Lower lobe of right lung (tissue), 2 donors: ENCODE results near the gene S100PBP. TPM values are rescaled to one million over a fixed set of nuclear protein-coding genes. Genes with fewer than 3 reads are reported as not detected.

Source experiments
- ATAC-seq, 2 donors: fragments of 200-7000 bp; cut with Tn5 transposase; one replicate each; pipeline ENCODE4 v1.9.1; 2020 to 2022; ENCODE audit warnings: mild to moderate bottlenecking in 2 of 2, moderate library complexity in 2 of 2
- DNase-seq: peaks from one replicate; pipeline ENCODE4 v3.0.0-alpha.2; 2020
- H3K27ac ChIP-seq: fragments of 200-600 bp; one replicate; pipeline ENCODE4 v1.8.0; 2022
- H3K27me3 ChIP-seq: fragments of 200-600 bp; one replicate; pipeline ENCODE4 v1.8.0; 2022; ENCODE audit warnings: low read depth
- H3K36me3 ChIP-seq: fragments of 200-600 bp; one replicate; pipeline ENCODE4 v1.8.0; 2022; ENCODE audit warnings: mild to moderate bottlenecking
- H3K4me1 ChIP-seq: fragments of 200-600 bp; one replicate; pipeline ENCODE4 v1.8.0; 2022
- H3K4me3 ChIP-seq: fragments of 200-600 bp; one replicate; pipeline ENCODE4 v1.8.0; 2022; ENCODE audit warnings: mild to moderate bottlenecking
- H3K9me3 ChIP-seq: fragments of 200-600 bp; one replicate; pipeline ENCODE4 v1.8.0; 2022
- CTCF ChIP-seq: fragments of 200-600 bp; IDR thresholded peaks from one replicate; pipeline ENCODE4 v1.8.0; 2022; ENCODE audit warnings: antibody characterized with exemption, mild to moderate bottlenecking
- intact Hi-C: fragments of 100-400 bp; cut with DNase I; formaldehyde crosslinking; loops from one replicate; pipeline ENCODE4 v1.11.0; 2022
- total RNA-seq: library from RNA; stranded (reverse); fragmentation: NEBNext Ultra II Directional; extraction: Animal tissue kit (Norgen Biotek cat#: 25700); gene quantifications from one replicate; pipeline ENCODE4 v1.2.1, GENCODE V29; 2021
- donor health status: DM: no; HTN: yes; CAD: no; lungs with severe emphysema.

The S100PBP gene
- total RNA-seq, 1 donor from 2014 or later, result 37.5 TPM

- H3K9me3 ChIP-seq, result no peaks in the 10 kb centered on the region
- no peak overlapping the region for H3K27ac ChIP-seq
- no peak overlapping the region for H3K4me3 ChIP-seq
- ATAC-seq (no peak), DNase-seq (no peak)
- peaks cover 20% of the 10 kb centered on the region for H3K36me3 ChIP-seq
- peaks cover under 1% of the 10 kb centered on the region for H3K27me3 ChIP-seq
- no peaks in the 10 kb centered on the region for H3K4me1 ChIP-seq
- no peak for TF ChIP-seq CTCF
- intact Hi-C loops, result no loop called here
Measured at GRCh38 chr1:32864375-32865019, 47.0 kb downstream of the S100PBP start.

- ATAC-seq (no peak), DNase-seq (no peak)
- no peaks in the 10 kb centered on the region for H3K9me3 ChIP-seq
- no peak overlapping the region for H3K4me3 ChIP-seq
- intact Hi-C loops, result no loop called here
- peaks cover 18% of the 10 kb centered on the region for H3K36me3 ChIP-seq
- H3K27me3 ChIP-seq, result peaks cover 10% of the 10 kb centered on the region
- no peak for TF ChIP-seq CTCF
- peaks cover 7% of the 10 kb centered on the region for H3K4me1 ChIP-seq
- no peak overlapping the region for H3K27ac ChIP-seq
Measured at GRCh38 chr1:32865639-32866405, 48.4 kb downstream of the S100PBP start.

GRCh38 chr1:32867151-32867550 lies 49.7 kb downstream of the S100PBP start:
- no peak for TF ChIP-seq CTCF
- no peak overlapping the region for H3K27ac ChIP-seq
- H3K9me3 ChIP-seq, result no peaks in the 10 kb centered on the region
- ATAC-seq (no peak), DNase-seq (no peak)
- peaks cover 13% of the 10 kb centered on the region for H3K36me3 ChIP-seq
- H3K4me1 ChIP-seq, result peaks cover 13% of the 10 kb centered on the region
- H3K4me3 ChIP-seq, result no peak overlapping the region
- intact Hi-C loops, result no loop called here
- H3K27me3 ChIP-seq, result peaks cover 21% of the 10 kb centered on the region

GRCh38 chr1:32867671-32868070 lies 50.2 kb downstream of the S100PBP start:
- no peak overlapping the region for H3K4me3 ChIP-seq
- no peak for ATAC-seq
- H3K4me1 ChIP-seq, result peaks cover 17% of the 10 kb centered on the region
- no peak for TF ChIP-seq CTCF
- DNase-seq, result no peak
- no peak overlapping the region for H3K27ac ChIP-seq
- no peaks in the 10 kb centered on the region for H3K9me3 ChIP-seq
- H3K36me3 ChIP-seq, result peaks cover 8% of the 10 kb centered on the region
- H3K27me3 ChIP-seq, result peaks cover 26% of the 10 kb centered on the region
- intact Hi-C loops, result no loop called here

- Histone ChIP-seq H3K4me3 (no peak overlapping the region), H3K4me1 (peaks cover 17% of the 10 kb centered on the region), H3K36me3 (peaks cover 5% of the 10 kb centered on the region), H3K9me3 (no peaks in the 10 kb centered on the region), H3K27ac (no peak overlapping the region), H3K27me3 (peaks cover 29% of the 10 kb centered on the region)
- intact Hi-C loops, result no loop called here
- no peak for TF ChIP-seq CTCF
- ATAC-seq, result no peak
- DNase-seq, result no peak
Measured at GRCh38 chr1:32868085-32868484, 50.6 kb downstream of the S100PBP start.
